Caco-2 (cell line): ENCODE results near the gene LDLRAD3. TPM values are rescaled to one million over a fixed set of nuclear protein-coding genes. Genes with fewer than 3 reads are reported as not detected.

Experiments
- BruUV-seq: library from RNA; stranded (reverse); fragments of 400-500 nt; replicated peaks from 2 replicates; lab custom pipeline; 2021; lab: Mats Ljungman, UMichigan
- CTCF ChIA-PET: fragments of 300-600 bp; sonication (Branson Sonifier 250); formaldehyde crosslinking; loops from one replicate; lab custom pipeline; 2022; ENCODE audit warnings: antibody characterized with exemption; lab: Charles Lee
- POLR2A ChIA-PET: fragments of 300-600 bp; sonication (Branson Sonifier 250); formaldehyde crosslinking; loops from one replicate; lab custom pipeline; 2022; ENCODE audit warnings: antibody characterized with exemption; lab: Charles Lee
- DNase-seq, 2 experiments: peaks; one replicate each; pipeline versions ENCODE4 v3.0.0 to v3.0.0-alpha.2; 2020 to 2022
- H3K27me3 ChIP-seq: replicated peaks from 2 replicates; pipeline ENCODE4 v1.6.0; 2011; ENCODE audit warnings: low read length; ENCODE audit not compliant: control insufficient read depth, insufficient read depth
- H3K36me3 ChIP-seq: 2 replicates; pipeline ENCODE4 v1.5.1; 2011; ENCODE audit warnings: low read length; ENCODE audit not compliant: control insufficient read depth, insufficient read depth
- H3K4me1 ChIP-seq: fragments of 250-450 bp; sonication (Bioruptor Pico); 2 replicates; pipeline ENCODE4 v1.5.1; 2020; ENCODE audit warnings: mild to moderate bottlenecking
- H3K4me3 ChIP-seq: 2 replicates; pipeline ENCODE4 v1.5.1; 2011; ENCODE audit warnings: low read depth, mild to moderate bottlenecking, control low read depth, low read length
- H3K9me3 ChIP-seq: fragments of 250-450 bp; sonication (Bioruptor Pico); 2 replicates; pipeline ENCODE4 v1.5.1; 2020; ENCODE audit warnings: mild to moderate bottlenecking, moderate library complexity
- H3K27ac Mint-ChIP-seq: one replicate; pipeline ENCODE4 v1.8.0; 2022; ENCODE audit warnings: mixed read lengths; ENCODE audit not compliant: unreplicated experiment
- H3K27me3 Mint-ChIP-seq: one replicate; pipeline ENCODE4 v1.8.0; 2022; ENCODE audit warnings: mixed read lengths; ENCODE audit not compliant: insufficient read depth, unreplicated experiment
- H3K36me3 Mint-ChIP-seq: one replicate; pipeline ENCODE4 v1.8.0; 2022; ENCODE audit warnings: mild to moderate bottlenecking, mixed read lengths; ENCODE audit not compliant: insufficient read depth, unreplicated experiment
- H3K4me1 Mint-ChIP-seq: one replicate; pipeline ENCODE4 v1.8.0; 2022; ENCODE audit warnings: low read depth, mixed read lengths; ENCODE audit not compliant: unreplicated experiment
- H3K4me3 Mint-ChIP-seq: one replicate; pipeline ENCODE4 v1.8.0; 2022; ENCODE audit warnings: mild to moderate bottlenecking, moderate library complexity, mixed read lengths; ENCODE audit not compliant: unreplicated experiment
- H3K9me3 Mint-ChIP-seq: one replicate; pipeline ENCODE4 v1.8.0; 2022; ENCODE audit warnings: mixed read lengths; ENCODE audit not compliant: unreplicated experiment
- CTCF ChIP-seq, 2 experiments: fragments of 200-600 bp in 1 of 2; IDR thresholded peaks; 1 replicate in 1 of 2; 2 replicates in 1 of 2; pipeline versions ENCODE4 v1.5.1 to v1.8.0; 2011 to 2022; ENCODE audit warnings: antibody characterized with exemption in 1 of 2, control low read depth in 1 of 2, inconsistent platforms in 1 of 2, low read depth in 1 of 2, low read length in 1 of 2, mild to moderate bottlenecking in 1 of 2, moderate library complexity in 1 of 2; ENCODE audit not compliant: insufficient read depth in 1 of 2, severe bottlenecking in 1 of 2, unreplicated experiment in 1 of 2
- intact Hi-C: fragments of 100-400 bp; cut with micrococcal nuclease; formaldehyde crosslinking; loops from one replicate; pipeline ENCODE4 v1.10.0; 2022; ENCODE audit not compliant: unreplicated experiment
- total RNA-seq: library from RNA; stranded (reverse); gene quantifications from 2 replicates; pipeline ENCODE4 v1.2.3, GENCODE V29; 2022

LDLRAD3 gene
- total RNA-seq, 1 experiment from 2014 or later: 9.9 TPM

GRCh38 chr11:36165621-36166397, 221.9 kb downstream of the LDLRAD3 start:
- CTCF ChIA-PET: no interaction called here

GRCh38 chr11:36167073-36167472, 223.2 kb downstream of the LDLRAD3 start:
- no peaks in the 10 kb centered on the region for H3K36me3 Mint-ChIP-seq
- TF ChIP-seq CTCF (IDR thresholded peaks at IDR 0.05; ENCODE audit: insufficient read depth in 1 of 2, low read depth in 1 of 2, low read length in 1 of 2, severe bottlenecking in 1 of 2, unreplicated experiment in 1 of 2): no peak
- H3K36me3 ChIP-seq: no peaks in the 10 kb centered on the region
- H3K27me3 Mint-ChIP-seq: no peaks in the 10 kb centered on the region
- no peaks in the 10 kb centered on the region for H3K9me3 ChIP-seq
- ChIA-PET POLR2A (no interaction called here), CTCF (no interaction called here)
- H3K4me3 ChIP-seq: no peak overlapping the region
- H3K27me3 ChIP-seq: no peaks in the 10 kb centered on the region
- intact Hi-C loops: no loop called here
- peaks cover 10% of the 10 kb centered on the region for H3K9me3 Mint-ChIP-seq
- DNase-seq: no peak
- H3K27ac Mint-ChIP-seq: no peak overlapping the region
- BruUV-seq: no TSS peak
- H3K4me1 ChIP-seq: no peaks in the 10 kb centered on the region
- H3K4me1 Mint-ChIP-seq: no peaks in the 10 kb centered on the region
- H3K4me3 Mint-ChIP-seq: no peak overlapping the region

More at GRCh38 chr11:36165621-36166397, 221.9 kb downstream of the LDLRAD3 start:
- intact Hi-C loops: no loop called here
- H3K9me3 Mint-ChIP-seq: no peaks in the 10 kb centered on the region
- H3K36me3 Mint-ChIP-seq: no peaks in the 10 kb centered on the region
- H3K4me1 ChIP-seq: no peaks in the 10 kb centered on the region
- BruUV-seq: no TSS peak
- H3K27me3 Mint-ChIP-seq: no peaks in the 10 kb centered on the region
- no peak overlapping the region for H3K27ac Mint-ChIP-seq
- no peaks in the 10 kb centered on the region for H3K36me3 ChIP-seq
- no peak for DNase-seq
- no peak overlapping the region for H3K4me3 ChIP-seq
- H3K9me3 ChIP-seq: no peaks in the 10 kb centered on the region
- H3K4me1 Mint-ChIP-seq: no peaks in the 10 kb centered on the region
- POLR2A ChIA-PET: interaction anchor here (0.6 kb wide), 1 partner anchor 10 kb away, joined by 4 read pairs; no protein-coding TSS in a partner anchor
- no peak for TF ChIP-seq CTCF (IDR thresholded peaks at IDR 0.05; ENCODE audit: insufficient read depth in 1 of 2, low read depth in 1 of 2, low read length in 1 of 2, severe bottlenecking in 1 of 2, unreplicated experiment in 1 of 2)
- no peaks in the 10 kb centered on the region for H3K27me3 ChIP-seq
- H3K4me3 Mint-ChIP-seq: no peak overlapping the region

- H3K36me3 ChIP-seq: no peaks in the 10 kb centered on the region
- H3K9me3 ChIP-seq: no peaks in the 10 kb centered on the region
- no peak for TF ChIP-seq CTCF (IDR thresholded peaks at IDR 0.05; ENCODE audit: insufficient read depth in 1 of 2, low read depth in 1 of 2, low read length in 1 of 2, severe bottlenecking in 1 of 2, unreplicated experiment in 1 of 2)
- H3K4me3 Mint-ChIP-seq: no peak overlapping the region
- H3K36me3 Mint-ChIP-seq: no peaks in the 10 kb centered on the region
- H3K9me3 Mint-ChIP-seq: peaks cover 10% of the 10 kb centered on the region
- ChIA-PET CTCF (no interaction called here), POLR2A (no interaction called here)
- H3K4me1 ChIP-seq: no peaks in the 10 kb centered on the region
- H3K4me1 Mint-ChIP-seq: no peaks in the 10 kb centered on the region
- H3K4me3 ChIP-seq: no peak overlapping the region
- no TSS peak for BruUV-seq
- H3K27me3 ChIP-seq: no peaks in the 10 kb centered on the region
- no peak for DNase-seq
- H3K27ac Mint-ChIP-seq: no peak overlapping the region
- no peaks in the 10 kb centered on the region for H3K27me3 Mint-ChIP-seq
- intact Hi-C loops: no loop called here
Measured at GRCh38 chr11:36167729-36168128, 223.9 kb downstream of the LDLRAD3 start.
